Loucy (cell line): ENCODE measurements around the gene NLGN1.

ENCODE experiments used
- H2AFZ ChIP-seq: fragments of 200-600 bp; sonication (generic); 2 replicates; pipeline ENCODE4 v1.6.0; 2016; ENCODE audit warnings: antibody characterized with exemption, mild to moderate bottlenecking, low read length, moderate library complexity
- H3F3A ChIP-seq: fragments of 200-600 bp; 2 replicates; pipeline ENCODE4 v1.6.0; 2016; ENCODE audit warnings: antibody characterized with exemption, low read depth, mild to moderate bottlenecking
- H3K27me3 ChIP-seq: fragments of 200-600 bp; sonication (generic); 2 replicates; pipeline ENCODE4 v1.6.1; 2014; ENCODE audit warnings: low read length, mild to moderate bottlenecking; ENCODE audit not compliant: insufficient read depth, poor library complexity, severe bottlenecking
- H3K36me3 ChIP-seq: fragments of 200-600 bp; sonication (generic); 2 replicates; pipeline ENCODE4 v1.6.1; 2016; ENCODE audit warnings: low read length; ENCODE audit not compliant: insufficient read depth
- H3K4me1 ChIP-seq: fragments of 200-600 bp; sonication (generic); 2 replicates; pipeline ENCODE4 v1.5.1; 2014; ENCODE audit warnings: low read length, mild to moderate bottlenecking; ENCODE audit not compliant: insufficient read depth, poor library complexity, severe bottlenecking
- H3K4me2 ChIP-seq: fragments of 200-600 bp; sonication (generic); 2 replicates; pipeline ENCODE4 v1.6.0; 2014; ENCODE audit warnings: antibody characterized with exemption, low read length, low read depth, mild to moderate bottlenecking; ENCODE audit not compliant: poor library complexity, severe bottlenecking
- H3K4me3 ChIP-seq: fragments of 200-600 bp; sonication (generic); 2 replicates; pipeline ENCODE4 v1.5.1; 2014; ENCODE audit warnings: low read length, mild to moderate bottlenecking, mixed read lengths; ENCODE audit not compliant: poor library complexity, severe bottlenecking
- H3K79me2 ChIP-seq: fragments of 200-600 bp; sonication (generic); 2 replicates; pipeline ENCODE4 v1.6.1; 2014; ENCODE audit warnings: low read length; ENCODE audit not compliant: insufficient read depth
- H3K9ac ChIP-seq: fragments of 200-600 bp; sonication (generic); 2 replicates; pipeline ENCODE4 v1.6.0; 2014; ENCODE audit warnings: mild to moderate bottlenecking, low read depth, low read length, moderate library complexity; ENCODE audit not compliant: poor library complexity, severe bottlenecking
- H3K9me2 ChIP-seq: fragments of 200-600 bp; sonication (generic); replicated peaks from 2 replicates; pipeline ENCODE4 v1.6.1; 2016; ENCODE audit warnings: low read depth, low read length, mixed read lengths
- H3K9me3 ChIP-seq: fragments of 200-600 bp; sonication (generic); 2 replicates; pipeline ENCODE4 v1.6.1; 2014; ENCODE audit warnings: mild to moderate bottlenecking, antibody characterized with exemption, low read length, low read depth; ENCODE audit not compliant: insufficient read depth
- H4K20me1 ChIP-seq: fragments of 200-600 bp; sonication (generic); 2 replicates; pipeline ENCODE4 v1.6.0; 2014; ENCODE audit warnings: antibody characterized with exemption, low read length, mild to moderate bottlenecking; ENCODE audit not compliant: insufficient read depth, poor library complexity, severe bottlenecking
- CTCF ChIP-seq: fragments of 200-600 bp; sonication (generic); conservative IDR thresholded peaks from 2 replicates; pipeline ENCODE4 v1.5.1; 2014; ENCODE audit warnings: mild to moderate bottlenecking, antibody characterized with exemption, low read length
- EZH2phosphoT487 ChIP-seq: fragments of 200-600 bp; IDR thresholded peaks from 2 replicates; pipeline ENCODE4 v1.6.1; 2018; ENCODE audit warnings: antibody characterized with exemption, mild to moderate bottlenecking, moderate library complexity, borderline replicate concordance

The NLGN1 gene

GRCh38 chr3:174332391-174332790 lies 934.8 kb downstream of the NLGN1 start:
- no peaks in the 10 kb centered on the region for H3K4me1 ChIP-seq
- no peak overlapping the region for H3K9ac ChIP-seq
- no peaks in the 10 kb centered on the region for H3F3A ChIP-seq
- no peak overlapping the region for H3K4me2 ChIP-seq
- H3K9me2 ChIP-seq: no peaks in the 10 kb centered on the region
- H3K79me2 ChIP-seq: no peaks in the 10 kb centered on the region
- TF ChIP-seq EZH2phosphoT487 (no peak), CTCF (no peak)
- no peaks in the 10 kb centered on the region for H3K27me3 ChIP-seq
- H3K9me3 ChIP-seq: no peaks in the 10 kb centered on the region
- no peak overlapping the region for H2AFZ ChIP-seq
- no peaks in the 10 kb centered on the region for H3K36me3 ChIP-seq
- H4K20me1 ChIP-seq: no peaks in the 10 kb centered on the region
- H3K4me3 ChIP-seq: no peak overlapping the region

- Histone ChIP-seq H3F3A (no peaks in the 10 kb centered on the region), H3K36me3 (no peaks in the 10 kb centered on the region), H3K9me3 (no peaks in the 10 kb centered on the region), H3K79me2 (no peaks in the 10 kb centered on the region), H2AFZ (no peak overlapping the region), H3K4me1 (no peaks in the 10 kb centered on the region), H4K20me1 (no peaks in the 10 kb centered on the region), H3K9ac (no peak overlapping the region), H3K4me3 (no peak overlapping the region), H3K4me2 (no peak overlapping the region), H3K27me3 (no peaks in the 10 kb centered on the region), H3K9me2 (no peaks in the 10 kb centered on the region)
- no peak for TF ChIP-seq EZH2phosphoT487
- no peak for TF ChIP-seq CTCF
Measured at GRCh38 chr3:174333640-174334039, 936.1 kb downstream of the NLGN1 start.

GRCh38 chr3:174334111-174334510 lies 936.6 kb downstream of the NLGN1 start:
- H3K4me2 ChIP-seq: no peak overlapping the region
- H3K27me3 ChIP-seq: no peaks in the 10 kb centered on the region
- no peak overlapping the region for H3K9ac ChIP-seq
- no peaks in the 10 kb centered on the region for H3K4me1 ChIP-seq
- H2AFZ ChIP-seq: no peak overlapping the region
- no peaks in the 10 kb centered on the region for H3K9me2 ChIP-seq
- no peaks in the 10 kb centered on the region for H3F3A ChIP-seq
- H4K20me1 ChIP-seq: no peaks in the 10 kb centered on the region
- H3K79me2 ChIP-seq: no peaks in the 10 kb centered on the region
- TF ChIP-seq EZH2phosphoT487 (no peak), CTCF (no peak)
- H3K9me3 ChIP-seq: no peaks in the 10 kb centered on the region
- no peak overlapping the region for H3K4me3 ChIP-seq
- H3K36me3 ChIP-seq: no peaks in the 10 kb centered on the region
